Type B pancreatic cell (in vitro differentiated cells): ENCODE data around the gene OTOG. TPM values are rescaled to one million over a fixed set of nuclear protein-coding genes. Genes with fewer than 3 reads are reported as not detected.

Experiments
- DNase-seq: peaks from one replicate; pipeline ENCODE4 v3.0.0; 2021; ENCODE audit warnings: mixed read lengths; ENCODE audit not compliant: unreplicated experiment; ENCODE audit errors: extremely low spot score
- H3K27ac Mint-ChIP-seq: 2 replicates; pipeline ENCODE4 v1.8.0; 2021; ENCODE audit warnings: mild to moderate bottlenecking, mixed read lengths
- H3K27me3 Mint-ChIP-seq: 2 replicates; pipeline ENCODE4 v1.8.0; 2021; ENCODE audit warnings: mixed read lengths
- H3K36me3 Mint-ChIP-seq: 2 replicates; pipeline ENCODE4 v1.8.0; 2021; ENCODE audit warnings: mixed read lengths
- H3K4me1 Mint-ChIP-seq: one replicate; pipeline ENCODE4 v1.8.0; 2021; ENCODE audit warnings: mixed read lengths; ENCODE audit not compliant: unreplicated experiment
- H3K4me3 Mint-ChIP-seq: 2 replicates; pipeline ENCODE4 v1.8.0; 2021; ENCODE audit warnings: mild to moderate bottlenecking, mixed read lengths
- H3K9me3 Mint-ChIP-seq: 2 replicates; pipeline ENCODE4 v1.8.0; 2021; ENCODE audit warnings: mixed read lengths
- total RNA-seq: library from RNA; stranded (reverse); gene quantifications from 2 replicates; pipeline ENCODE4 v1.2.1, GENCODE V29; 2021; ENCODE audit warnings: low replicate concordance
- TF ChIP-seq, protein P1 (sequence below): fragments of 200-600 bp; sonication (generic); conservative IDR thresholded peaks from 2 replicates; pipeline ENCODE4 v1.5.0; 2021; ENCODE audit warnings: antibody characterized with exemption, mild to moderate bottlenecking

Gene OTOG
- total RNA-seq, 1 donor from 2014 or later: 1.5 TPM

GRCh38 chr11:17673951-17674350 is 126.9 kb downstream of the OTOG start:
- TF ChIP-seq, protein P1, sequence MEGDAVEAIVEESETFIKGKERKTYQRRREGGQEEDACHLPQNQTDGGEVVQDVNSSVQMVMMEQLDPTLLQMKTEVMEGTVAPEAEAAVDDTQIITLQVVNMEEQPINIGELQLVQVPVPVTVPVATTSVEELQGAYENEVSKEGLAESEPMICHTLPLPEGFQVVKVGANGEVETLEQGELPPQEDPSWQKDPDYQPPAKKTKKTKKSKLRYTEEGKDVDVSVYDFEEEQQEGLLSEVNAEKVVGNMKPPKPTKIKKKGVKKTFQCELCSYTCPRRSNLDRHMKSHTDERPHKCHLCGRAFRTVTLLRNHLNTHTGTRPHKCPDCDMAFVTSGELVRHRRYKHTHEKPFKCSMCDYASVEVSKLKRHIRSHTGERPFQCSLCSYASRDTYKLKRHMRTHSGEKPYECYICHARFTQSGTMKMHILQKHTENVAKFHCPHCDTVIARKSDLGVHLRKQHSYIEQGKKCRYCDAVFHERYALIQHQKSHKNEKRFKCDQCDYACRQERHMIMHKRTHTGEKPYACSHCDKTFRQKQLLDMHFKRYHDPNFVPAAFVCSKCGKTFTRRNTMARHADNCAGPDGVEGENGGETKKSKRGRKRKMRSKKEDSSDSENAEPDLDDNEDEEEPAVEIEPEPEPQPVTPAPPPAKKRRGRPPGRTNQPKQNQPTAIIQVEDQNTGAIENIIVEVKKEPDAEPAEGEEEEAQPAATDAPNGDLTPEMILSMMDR: no peak
- no peak for DNase-seq
- peaks cover 54% of the 10 kb centered on the region for H3K27me3 Mint-ChIP-seq
- no peaks in the 10 kb centered on the region for H3K4me1 Mint-ChIP-seq
- no peak overlapping the region for H3K27ac Mint-ChIP-seq
- no peaks in the 10 kb centered on the region for H3K36me3 Mint-ChIP-seq
- peaks cover 8% of the 10 kb centered on the region for H3K9me3 Mint-ChIP-seq
- no peak overlapping the region for H3K4me3 Mint-ChIP-seq

- DNase-seq: no peak
- Mint-ChIP-seq H3K4me1 (peaks cover 13% of the 10 kb centered on the region), H3K36me3 (no peaks in the 10 kb centered on the region), H3K9me3 (no peaks in the 10 kb centered on the region), H3K4me3 (no peak overlapping the region), H3K27ac (no peak overlapping the region), H3K27me3 (peaks cover 43% of the 10 kb centered on the region)
- TF ChIP-seq, protein P1: no peak
These were observed 135.8 kb downstream of the OTOG start for GRCh38 chr11:17682848-17683247.

- H3K36me3 Mint-ChIP-seq: no peaks in the 10 kb centered on the region
- DNase-seq: peak; percentile 34
- H3K4me1 Mint-ChIP-seq: peaks cover 13% of the 10 kb centered on the region
- H3K27ac Mint-ChIP-seq: no peak overlapping the region
- TF ChIP-seq, protein P1: no peak
- H3K4me3 Mint-ChIP-seq: no peak overlapping the region
- no peaks in the 10 kb centered on the region for H3K9me3 Mint-ChIP-seq
- peaks cover 43% of the 10 kb centered on the region for H3K27me3 Mint-ChIP-seq
These were observed 136.5 kb downstream of the OTOG start for GRCh38 chr11:17683377-17684161.

- Mint-ChIP-seq H3K36me3 (no peaks in the 10 kb centered on the region), H3K27ac (no peak overlapping the region), H3K4me1 (peaks cover 13% of the 10 kb centered on the region), H3K4me3 (no peak overlapping the region), H3K27me3 (peaks cover 40% of the 10 kb centered on the region), H3K9me3 (no peaks in the 10 kb centered on the region)
- DNase-seq: peak; percentile 8
- TF ChIP-seq, protein P1: no peak
These were observed 137.5 kb downstream of the OTOG start for GRCh38 chr11:17684550-17684949.

DNA sequence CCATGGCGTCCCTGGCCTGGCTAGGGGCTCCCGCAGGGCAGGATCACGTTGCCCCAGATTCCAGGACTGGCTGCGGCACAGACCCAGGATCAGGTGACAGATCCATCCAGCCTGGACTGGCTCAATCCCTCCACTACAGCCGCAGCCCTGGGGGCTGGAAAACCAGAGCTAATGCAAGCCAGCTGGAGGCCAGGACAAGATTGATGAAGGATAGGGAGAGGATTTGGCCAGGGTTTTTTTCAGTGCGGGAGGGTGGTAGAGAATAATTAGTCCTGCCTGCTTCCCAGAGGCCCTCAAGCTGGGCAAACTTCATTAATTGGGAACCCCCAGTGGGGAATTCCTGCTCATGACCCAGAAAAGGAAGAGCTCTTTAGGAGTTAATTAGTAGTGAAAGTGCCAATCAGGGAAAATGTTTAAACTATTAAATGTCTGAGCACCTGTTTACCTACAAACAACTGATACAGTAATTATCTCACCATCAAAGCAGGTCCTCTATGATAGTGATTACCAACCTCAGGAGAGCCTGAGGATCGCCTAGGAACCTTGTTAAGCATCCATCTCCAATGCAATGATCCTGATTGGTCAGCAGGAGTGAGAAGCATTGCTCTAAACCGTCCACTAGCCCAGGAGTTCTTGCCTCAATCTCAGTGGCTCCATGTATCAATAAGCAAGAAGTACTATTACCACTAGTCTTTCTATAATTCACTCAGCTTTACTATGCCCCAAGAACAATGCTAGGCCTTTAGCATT is 139.3 kb downstream of the OTOG start:
- no peak overlapping the region for H3K4me3 Mint-ChIP-seq
- TF ChIP-seq, protein P1: no peak
- DNase-seq: peak; percentile 73
- peaks cover 34% of the 10 kb centered on the region for H3K27me3 Mint-ChIP-seq
- H3K36me3 Mint-ChIP-seq: no peaks in the 10 kb centered on the region
- no peaks in the 10 kb centered on the region for H3K9me3 Mint-ChIP-seq
- peaks cover 13% of the 10 kb centered on the region for H3K4me1 Mint-ChIP-seq
- H3K27ac Mint-ChIP-seq: no peak overlapping the region
